ENCODE measurements around the gene CIROP.

CIROP gene

GRCh38 chr14:23125933-23126524, 21.2 kb upstream of the CIROP start:
- TF ChIP-seq CTCF (conservative IDR thresholded peaks at IDR 0.05; ENCODE audit: low read depth, low read length) = no peak
- DNase-seq (ENCODE audit: low read depth) = no peak
- no peak overlapping the region for H3K4me3 ChIP-seq (ENCODE audit: low read depth, low read length)

GRCh38 chr14:23125011-23125410, 20.2 kb upstream of the CIROP start:
- no peak overlapping the region for H3K4me3 ChIP-seq (ENCODE audit: low read depth, low read length)
- no peak for TF ChIP-seq CTCF (conservative IDR thresholded peaks at IDR 0.05; ENCODE audit: low read depth, low read length)
- DNase-seq (ENCODE audit: low read depth) = no peak

GRCh38 chr14:23124337-23124954, 19.7 kb upstream of the CIROP start:
- no peak overlapping the region for H3K4me3 ChIP-seq (ENCODE audit: low read depth, low read length)
- no peak for DNase-seq (ENCODE audit: low read depth)
- TF ChIP-seq CTCF (conservative IDR thresholded peaks at IDR 0.05; ENCODE audit: low read depth, low read length) = no peak

GRCh38 chr14:23123419-23123818, 18.6 kb upstream of the CIROP start:
- TF ChIP-seq CTCF (conservative IDR thresholded peaks at IDR 0.05; ENCODE audit: low read depth, low read length) = no peak
- no peak overlapping the region for H3K4me3 ChIP-seq (ENCODE audit: low read depth, low read length)
- no peak for DNase-seq (ENCODE audit: low read depth)

- no peak for DNase-seq (ENCODE audit: low read depth)
- no peak overlapping the region for H3K4me3 ChIP-seq (ENCODE audit: low read depth, low read length)
- no peak for TF ChIP-seq CTCF (conservative IDR thresholded peaks at IDR 0.05; ENCODE audit: low read depth, low read length)
Measured at GRCh38 chr14:23122086-23122485, 17.3 kb upstream of the CIROP start.

- TF ChIP-seq CTCF (conservative IDR thresholded peaks at IDR 0.05; ENCODE audit: low read depth, low read length) = no peak
- no peak overlapping the region for H3K4me3 ChIP-seq (ENCODE audit: low read depth, low read length)
- peak; percentile 70 for DNase-seq (ENCODE audit: low read depth)
Measured at GRCh38 chr14:23121361-23121771, 16.6 kb upstream of the CIROP start.

All from choroid plexus epithelial cell (primary cell).